PFSK-1 (cell line): ENCODE data around the gene ATPAF1.

ENCODE experiments used
- FOXP2 ChIP-seq: optimal IDR thresholded peaks from 2 replicates; pipeline ENCODE3; 2011; ENCODE audit warnings: borderline replicate concordance, control low read depth, inconsistent platforms; ENCODE audit not compliant: insufficient read depth; ENCODE audit errors: extremely low read length, extremely low read depth
- POLR2AphosphoS5 ChIP-seq: IDR thresholded peaks from 2 replicates; pipeline ENCODE4 v1.6.1; 2012; ENCODE audit warnings: low read depth, mild to moderate bottlenecking, control low read depth, low read length, moderate library complexity

DNA sequence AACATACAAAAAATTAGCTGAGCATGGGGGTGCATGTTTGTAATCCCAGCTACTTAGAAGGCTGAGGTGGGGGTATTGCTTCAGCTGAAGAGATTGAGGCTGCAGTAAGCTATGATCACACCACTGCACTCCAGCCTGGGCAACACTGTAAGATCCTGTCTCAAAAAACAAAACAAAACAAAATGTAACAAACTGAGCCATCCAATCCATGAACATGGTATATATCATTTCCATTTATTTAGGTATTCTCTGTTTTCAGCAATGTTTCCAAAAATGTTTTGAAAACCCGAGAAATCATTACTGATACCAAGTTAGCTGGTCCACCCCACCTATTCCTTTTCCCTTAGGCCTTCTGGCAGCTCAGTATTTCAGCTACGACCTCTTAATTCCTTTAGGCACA lies 18.4 kb downstream of the ATPAF1 start:
- no peak for TF ChIP-seq FOXP2
- TF ChIP-seq POLR2AphosphoS5 = no peak
